Measurements from ENCODE around the gene YWHAG.

- TF ChIP-seq EZH2 (conservative IDR thresholded peaks at IDR 0.05; ENCODE audit: low read depth, low read length) = no peak
- TF ChIP-seq ATF1 (CRISPR knock-in tag; IDR thresholded peaks at IDR 0.05) = no peak
- TF ChIP-seq ZNF274 (CRISPR knock-in tag; IDR thresholded peaks at IDR 0.05) = no peak
- no peak for TF ChIP-seq CTCF (CRISPR knock-in tag; IDR thresholded peaks at IDR 0.05)
- no peak for TF ChIP-seq TCF12 (IDR thresholded peaks at IDR 0.05)
- TF ChIP-seq TCF12 (CRISPR knock-in tag; IDR thresholded peaks at IDR 0.05) = no peak
- TF ChIP-seq FOXJ3 (CRISPR knock-in tag; IDR thresholded peaks at IDR 0.05; ENCODE audit: borderline replicate concordance) = no peak
- no peak for TF ChIP-seq ESRRA (CRISPR knock-in tag; IDR thresholded peaks at IDR 0.05; ENCODE audit: low read depth)
Measured at GRCh38 chr7:76342222-76342621, 16.6 kb downstream of the YWHAG start.
